Measurements from ENCODE around the gene UQCRQ. TPM values are rescaled to one million over a fixed set of nuclear protein-coding genes. Genes with fewer than 3 reads are reported as not detected.

UQCRQ gene
- total RNA-seq, 4 donors from 2014 or later = 117 to 311 (median 239) TPM

DNA sequence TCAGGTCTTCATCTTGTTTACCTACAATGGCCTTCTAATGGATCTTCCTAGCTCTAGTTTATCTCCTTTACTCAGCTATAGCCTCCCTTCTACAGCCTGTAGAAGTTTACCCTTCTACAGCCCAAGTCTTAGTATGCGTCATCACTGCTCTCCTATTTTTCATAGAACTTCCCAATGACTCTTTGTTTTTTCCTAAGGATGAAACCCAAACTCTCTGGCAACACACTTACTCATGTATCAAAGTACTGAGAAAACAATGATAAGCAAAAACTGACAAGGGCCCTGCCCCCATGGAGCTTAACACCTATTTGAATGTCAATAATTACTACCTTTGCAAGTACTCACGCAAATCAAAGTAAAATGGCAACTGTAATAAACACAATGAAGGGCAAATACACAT, 40.7 kb downstream of the UQCRQ start:
- intact Hi-C loops (cut with DNase I; ENCODE audit: low total_unique reads) = no loop called here
- 94 to 98% methylated on average over 2 of the region's 2 CpGs for WGBS, 2 donors (ENCODE audit: low coverage in 1 of 2)
- Histone ChIP-seq H3K9me3 (no peaks in the 10 kb centered on the region), H3K4me3 (no peak overlapping the region), H3K27ac (no peak overlapping the region), H3K27me3 (no peaks in the 10 kb centered on the region), H3K36me3 (peaks cover 0 to 20% (median 4%) of the 10 kb centered on the region in 4 donors), H3K4me1 (peaks cover 0 to 15% (median 0%) of the 10 kb centered on the region in 4 donors)
- DNase-seq = no peak
- TF ChIP-seq POLR2AphosphoS5 (IDR thresholded peaks at IDR 0.05) = no peak
- TF ChIP-seq, protein P1, sequence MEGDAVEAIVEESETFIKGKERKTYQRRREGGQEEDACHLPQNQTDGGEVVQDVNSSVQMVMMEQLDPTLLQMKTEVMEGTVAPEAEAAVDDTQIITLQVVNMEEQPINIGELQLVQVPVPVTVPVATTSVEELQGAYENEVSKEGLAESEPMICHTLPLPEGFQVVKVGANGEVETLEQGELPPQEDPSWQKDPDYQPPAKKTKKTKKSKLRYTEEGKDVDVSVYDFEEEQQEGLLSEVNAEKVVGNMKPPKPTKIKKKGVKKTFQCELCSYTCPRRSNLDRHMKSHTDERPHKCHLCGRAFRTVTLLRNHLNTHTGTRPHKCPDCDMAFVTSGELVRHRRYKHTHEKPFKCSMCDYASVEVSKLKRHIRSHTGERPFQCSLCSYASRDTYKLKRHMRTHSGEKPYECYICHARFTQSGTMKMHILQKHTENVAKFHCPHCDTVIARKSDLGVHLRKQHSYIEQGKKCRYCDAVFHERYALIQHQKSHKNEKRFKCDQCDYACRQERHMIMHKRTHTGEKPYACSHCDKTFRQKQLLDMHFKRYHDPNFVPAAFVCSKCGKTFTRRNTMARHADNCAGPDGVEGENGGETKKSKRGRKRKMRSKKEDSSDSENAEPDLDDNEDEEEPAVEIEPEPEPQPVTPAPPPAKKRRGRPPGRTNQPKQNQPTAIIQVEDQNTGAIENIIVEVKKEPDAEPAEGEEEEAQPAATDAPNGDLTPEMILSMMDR (IDR thresholded peaks at IDR 0.05) = no peak
- no peak for TF ChIP-seq POLR2A (IDR thresholded peaks at IDR 0.05)
- no peak for TF ChIP-seq EP300 (IDR thresholded peaks at IDR 0.05; ENCODE audit: low read depth)
- in situ Hi-C loops (cut with MboI; ENCODE audit: low pct_ligation_motif_present in 1 of 4, low pct_unique_long_range_greater_than_20kb in 1 of 4, low sequenced_read_pairs in 3 of 4) = no loop called here

- H3K4me3 ChIP-seq = no peak overlapping the region
- in situ Hi-C loops (cut with MboI; ENCODE audit: low pct_ligation_motif_present in 1 of 4, low pct_unique_long_range_greater_than_20kb in 1 of 4, low sequenced_read_pairs in 3 of 4) = no loop called here
- peaks cover 0 to 26% (median 11%) of the 10 kb centered on the region in 4 donors for H3K36me3 ChIP-seq
- no peaks in the 10 kb centered on the region for H3K9me3 ChIP-seq
- H3K27ac ChIP-seq = no peak overlapping the region
- DNase-seq = no peak
- no peaks in the 10 kb centered on the region for H3K27me3 ChIP-seq
- peaks cover 0 to 15% (median 0%) of the 10 kb centered on the region in 4 donors for H3K4me1 ChIP-seq
- intact Hi-C loops (cut with DNase I; ENCODE audit: low total_unique reads) = no loop called here
- 92% methylated on average over 1 of the region's 1 CpG; no CpG with 5 or more reads in 1 of the 2 donors for WGBS, 2 donors (ENCODE audit: low coverage in 1 of 2)
- TF ChIP-seq EP300 (IDR thresholded peaks at IDR 0.05; ENCODE audit: low read depth) = no peak
- TF ChIP-seq, protein P1 (IDR thresholded peaks at IDR 0.05) = no peak
- TF ChIP-seq POLR2AphosphoS5 (IDR thresholded peaks at IDR 0.05) = no peak
- no peak for TF ChIP-seq POLR2A (IDR thresholded peaks at IDR 0.05)
Measured at GRCh38 chr5:132909702-132910101, 43.3 kb downstream of the UQCRQ start.

- no peak overlapping the region for H3K27ac ChIP-seq
Measured at GRCh38 chr5:132915681-132916080, 49.2 kb downstream of the UQCRQ start.

DNA sequence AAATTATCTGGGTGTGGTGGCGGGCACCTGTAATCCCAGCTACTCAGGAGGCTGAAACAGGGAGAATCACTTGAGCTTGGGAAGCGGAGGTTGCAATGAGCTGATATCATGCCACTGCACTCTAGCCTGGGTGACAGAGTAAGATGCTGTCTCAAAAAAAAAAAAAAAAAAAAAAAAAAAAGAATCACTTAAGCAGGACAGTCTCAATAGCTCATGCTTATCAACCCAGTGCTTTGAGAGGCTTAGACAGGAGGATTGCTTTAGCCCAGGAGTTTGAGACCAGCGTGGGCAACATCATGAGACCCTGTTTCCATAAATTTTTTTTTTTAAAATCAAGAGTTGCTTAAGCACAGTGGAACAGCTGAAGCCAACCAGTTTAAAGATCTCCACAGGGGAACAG, 49.6 kb downstream of the UQCRQ start:
- no peak for TF ChIP-seq EP300 (IDR thresholded peaks at IDR 0.05; ENCODE audit: low read depth)
- TF ChIP-seq POLR2AphosphoS5 (IDR thresholded peaks at IDR 0.05) = no peak
- no peak for TF ChIP-seq POLR2A (IDR thresholded peaks at IDR 0.05)
- TF ChIP-seq, protein P1 (IDR thresholded peaks at IDR 0.05) = no peak
- H3K4me1 ChIP-seq = no peaks in the 10 kb centered on the region
- intact Hi-C loops (cut with DNase I; ENCODE audit: low total_unique reads) (no loop called here), in situ Hi-C loops (cut with MboI; ENCODE audit: low pct_ligation_motif_present in 1 of 4, low pct_unique_long_range_greater_than_20kb in 1 of 4, low sequenced_read_pairs in 3 of 4) (no loop called here)
- no peaks in the 10 kb centered on the region for H3K9me3 ChIP-seq
- no peak overlapping the region for H3K27ac ChIP-seq
- DNase-seq = no peak
- H3K36me3 ChIP-seq = peaks cover 0 to 31% (median 14%) of the 10 kb centered on the region in 4 donors
- H3K4me3 ChIP-seq = no peak overlapping the region
- 95 to 96% methylated on average over 2 to 3 of the region's 3 CpGs for WGBS, 2 donors (ENCODE audit: low coverage in 1 of 2)
- no peaks in the 10 kb centered on the region for H3K27me3 ChIP-seq

More at GRCh38 chr5:132915681-132916080, 49.2 kb downstream of the UQCRQ start:
- H3K4me1 ChIP-seq = no peaks in the 10 kb centered on the region
- DNase-seq = no peak
- 90 to 95% methylated on average over 4 to 5 of the region's 5 CpGs for WGBS, 2 donors (ENCODE audit: low coverage in 1 of 2)
- in situ Hi-C loops (cut with MboI; ENCODE audit: low pct_ligation_motif_present in 1 of 4, low pct_unique_long_range_greater_than_20kb in 1 of 4, low sequenced_read_pairs in 3 of 4) = no loop called here
- TF ChIP-seq EP300 (IDR thresholded peaks at IDR 0.05; ENCODE audit: low read depth) (no peak), POLR2AphosphoS5 (IDR thresholded peaks at IDR 0.05) (no peak), POLR2A (IDR thresholded peaks at IDR 0.05) (no peak)
- TF ChIP-seq, protein P1 (IDR thresholded peaks at IDR 0.05) = no peak
- no peaks in the 10 kb centered on the region for H3K27me3 ChIP-seq
- H3K36me3 ChIP-seq = peaks cover 0 to 29% (median 14%) of the 10 kb centered on the region in 4 donors
- H3K4me3 ChIP-seq = no peak overlapping the region
- intact Hi-C loops (cut with DNase I; ENCODE audit: low total_unique reads) = no loop called here
- H3K9me3 ChIP-seq = no peaks in the 10 kb centered on the region

Small RNA genes within 50 kb of the gene (small RNA-seq; reads per million reads assigned to genes)
- 0 reads per million in 4 donors for gene RNA5SP192

Other genes with a start within 250 kb of the UQCRQ start
- not detected for gene IL13, start 208.5 kb upstream of the UQCRQ start, total RNA-seq
- gene IL4, start 192.7 kb upstream of the UQCRQ start, total RNA-seq = not detected
- 1 to 10 TPM; 1.9 to 7.0 (median 2.8) TPM for gene KIF3A, start 129.1 kb upstream of the UQCRQ start, total RNA-seq
- gene CCNI2, start 119.2 kb upstream of the UQCRQ start, total RNA-seq = 10 to 100 TPM in 1 of 4 donors, 1 to 10 TPM in 3; 3.0 to 13.0 (median 7.1) TPM
- gene SEPTIN8, start 89.4 kb upstream of the UQCRQ start, total RNA-seq = 10 to 100 TPM; 38.4 to 70.7 (median 53.5) TPM
- gene SOWAHA, start 53.3 kb upstream of the UQCRQ start, total RNA-seq = 10 to 100 TPM; 35.2 to 93.5 (median 76.0) TPM
- 100 to 1,000 TPM in 1 of 4 donors, 10 to 100 TPM in 3; 65.3 to 244 (median 77.3) TPM for gene SHROOM1, start 36.0 kb upstream of the UQCRQ start, total RNA-seq
- under 1 TPM in 2 of 4 donors, not detected in 2; 0.27 to 0.79 TPM for gene GDF9, start 173 bp upstream of the UQCRQ start, total RNA-seq
- 1 to 10 TPM in 3 of 4 donors, under 1 TPM in 1; 0.20 to 5.9 (median 5.1) TPM for gene LEAP2, start 7.0 kb downstream of the UQCRQ start, total RNA-seq
- 100 to 1,000 TPM in 2 of 4 donors, 10 to 100 TPM in 2; 66.1 to 122 (median 85.1) TPM for gene AFF4, start 97.0 kb downstream of the UQCRQ start, total RNA-seq
- gene ZCCHC10, start 159.9 kb downstream of the UQCRQ start, total RNA-seq = 10 to 100 TPM; 19.1 to 37.4 (median 25.7) TPM
- 10 to 100 TPM; 34.4 to 52.5 (median 46.5) TPM for gene HSPA4, start 185.4 kb downstream of the UQCRQ start, total RNA-seq

All from transverse colon (tissue), 4 donors.